Stimulated activated CD8-positive, alpha-beta memory T cell treated with anti-CD3 and anti-CD28 coated beads, Interleukin-4, amount 100 ng/mL, for 4 hours (primary cell): ENCODE data around the gene APOL5.
"Not testable (repeated sequence)": the region's sequence is repeated elsewhere in the genome, so short reads cannot be mapped to it uniquely, and the experiment has no call there.

Experiments
- DNase-seq, 2 donors: peaks; one replicate each; pipeline ENCODE4 v3.0.0-alpha.2; 2020; ENCODE audit warnings: low read depth in 2 of 2, low spot score in 1 of 2

APOL5 gene, protein sequence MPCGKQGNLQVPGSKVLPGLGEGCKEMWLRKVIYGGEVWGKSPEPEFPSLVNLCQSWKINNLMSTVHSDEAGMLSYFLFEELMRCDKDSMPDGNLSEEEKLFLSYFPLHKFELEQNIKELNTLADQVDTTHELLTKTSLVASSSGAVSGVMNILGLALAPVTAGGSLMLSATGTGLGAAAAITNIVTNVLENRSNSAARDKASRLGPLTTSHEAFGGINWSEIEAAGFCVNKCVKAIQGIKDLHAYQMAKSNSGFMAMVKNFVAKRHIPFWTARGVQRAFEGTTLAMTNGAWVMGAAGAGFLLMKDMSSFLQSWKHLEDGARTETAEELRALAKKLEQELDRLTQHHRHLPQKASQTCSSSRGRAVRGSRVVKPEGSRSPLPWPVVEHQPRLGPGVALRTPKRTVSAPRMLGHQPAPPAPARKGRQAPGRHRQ

DNA sequence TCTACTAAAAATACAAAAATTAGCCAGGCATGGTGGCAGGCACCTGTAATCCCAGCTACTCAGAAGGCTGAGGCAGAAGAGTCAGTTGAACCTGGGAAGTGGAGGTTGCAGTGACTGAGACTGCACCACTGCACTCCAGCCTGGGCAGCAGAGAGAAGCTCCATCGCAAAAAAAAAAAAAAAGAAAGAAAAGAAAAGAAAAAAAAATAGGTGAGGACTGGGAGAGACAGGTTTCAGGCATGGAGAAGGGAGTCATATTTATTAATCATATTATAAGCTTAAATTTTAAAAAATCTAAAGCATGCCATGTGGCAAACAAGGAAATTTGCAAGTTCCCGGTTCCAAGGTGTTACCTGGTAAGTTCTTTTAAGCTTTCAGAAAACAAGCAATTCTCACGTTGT, at the start of gene APOL5:
Gene APOL5 (plus strand): TSS at position 301 of the 400 bp plus-strand sequence. CDS start 0 bp downstream, at position 301.
- no peak for DNase-seq

DNA sequence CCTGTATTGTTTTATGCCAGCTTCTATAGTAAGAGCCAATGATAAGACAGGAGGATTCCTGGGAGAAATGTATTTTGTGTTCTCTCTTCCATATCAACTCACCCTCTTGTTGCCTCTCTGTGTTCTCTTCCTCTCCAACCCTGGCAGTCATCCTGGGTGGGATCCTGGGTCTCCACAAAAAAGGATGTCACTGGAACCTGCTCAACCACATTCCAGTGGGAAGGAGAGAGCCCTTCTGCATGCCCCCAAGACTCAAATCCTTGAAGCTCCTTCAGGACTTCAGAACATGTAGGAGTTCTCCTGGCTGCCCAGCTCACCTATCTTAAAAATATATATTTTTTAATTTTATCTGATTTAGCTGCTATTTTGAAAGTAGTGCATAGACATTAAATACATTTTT, 43.3 kb upstream of the APOL5 start:
- no peak for DNase-seq

DNA sequence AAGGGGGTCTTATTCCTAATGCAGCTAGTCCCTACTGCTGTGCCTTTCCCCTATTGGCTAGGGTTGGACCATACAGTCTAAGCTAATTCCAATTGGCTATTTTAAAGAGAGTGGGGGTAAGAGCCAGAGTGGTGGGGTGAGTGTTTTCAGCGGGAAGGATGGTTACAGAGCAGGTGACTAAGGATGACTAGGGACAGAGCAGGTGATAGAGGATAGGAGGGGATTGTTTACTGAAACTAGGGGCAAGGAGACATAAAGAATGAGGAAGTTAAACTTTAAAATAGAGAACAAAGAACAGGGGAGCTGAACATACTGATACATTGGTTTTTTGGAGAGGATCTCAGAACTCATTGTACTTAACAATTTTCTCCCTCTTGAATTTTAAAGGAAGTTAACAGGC, 41.6 kb upstream of the APOL5 start:
- DNase-seq: not testable (repeated sequence)

DNA sequence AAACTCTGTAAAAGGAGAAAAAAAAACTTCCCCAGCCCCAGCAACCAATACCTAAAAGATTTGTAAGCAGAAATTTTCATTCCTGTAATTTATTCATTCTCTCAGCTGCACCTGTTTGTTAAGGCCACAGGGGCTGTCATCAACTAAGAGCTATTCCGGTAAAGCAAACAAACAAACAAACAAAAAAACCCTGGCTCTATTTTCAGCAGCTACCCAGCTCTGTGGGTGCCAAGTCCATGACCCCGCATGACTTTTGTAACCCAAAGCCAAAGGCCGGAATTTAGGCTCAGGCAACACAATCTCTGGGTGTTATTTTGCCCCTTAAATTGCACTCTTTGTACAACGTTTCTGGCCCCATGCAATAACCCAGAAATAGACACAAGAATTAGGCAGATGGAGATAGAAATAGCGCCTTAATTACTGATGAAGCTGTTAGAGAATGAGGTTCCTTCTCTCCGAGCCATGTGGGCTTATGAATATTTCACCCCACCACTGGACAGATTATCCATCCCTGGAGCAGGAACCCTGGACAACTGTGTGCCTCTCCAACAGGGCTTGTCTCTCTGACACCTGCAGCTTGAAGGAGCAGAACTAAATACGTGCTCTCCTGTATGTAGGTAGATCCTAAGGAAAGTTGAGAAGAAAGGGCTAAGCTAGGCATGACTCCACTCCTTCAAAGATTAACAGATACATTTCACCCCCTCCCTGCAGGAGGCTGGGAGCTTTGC, 40.0 kb upstream of the APOL5 start:
- DNase-seq: no peak

DNA sequence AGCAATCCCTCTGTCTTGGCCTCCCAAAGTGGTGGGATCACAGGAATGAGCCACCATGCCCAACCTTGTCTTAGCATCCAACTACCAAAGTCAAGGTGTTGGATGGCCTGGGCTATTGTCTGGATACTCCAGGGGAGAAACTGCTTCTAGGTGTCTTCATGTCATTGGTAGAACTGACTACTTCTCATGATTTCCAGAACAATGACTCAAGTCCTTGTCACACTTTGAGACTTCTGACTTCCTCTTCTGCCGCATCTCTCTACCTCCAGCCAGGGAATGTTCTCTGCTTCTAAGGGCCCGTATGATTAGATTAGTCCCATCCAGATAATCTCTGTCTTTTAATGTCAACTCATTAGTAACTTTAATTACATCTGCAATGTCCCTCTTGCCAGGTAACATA, 38.8 kb upstream of the APOL5 start:
- DNase-seq: no peak

DNA sequence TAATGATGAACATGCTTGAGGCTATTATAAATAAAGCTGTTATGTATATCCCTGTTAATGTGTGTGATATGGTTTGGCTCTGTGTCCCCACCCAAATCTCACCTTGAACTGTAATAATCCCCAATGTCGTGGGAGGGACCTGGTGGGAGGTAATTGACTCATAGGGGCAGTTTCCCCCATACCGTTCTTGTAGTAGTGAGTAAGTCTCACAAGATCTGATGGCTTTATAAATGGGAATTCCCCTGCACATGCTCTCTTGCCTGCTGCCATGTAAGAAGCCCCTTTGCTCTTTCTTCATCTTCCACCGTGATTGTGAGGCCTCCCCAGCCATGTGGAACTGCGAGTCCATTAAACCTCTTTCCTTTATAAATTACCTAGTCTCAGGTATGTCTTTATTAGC, 38.2 kb upstream of the APOL5 start:
- peak; percentile 28 to 49 for DNase-seq

DNA sequence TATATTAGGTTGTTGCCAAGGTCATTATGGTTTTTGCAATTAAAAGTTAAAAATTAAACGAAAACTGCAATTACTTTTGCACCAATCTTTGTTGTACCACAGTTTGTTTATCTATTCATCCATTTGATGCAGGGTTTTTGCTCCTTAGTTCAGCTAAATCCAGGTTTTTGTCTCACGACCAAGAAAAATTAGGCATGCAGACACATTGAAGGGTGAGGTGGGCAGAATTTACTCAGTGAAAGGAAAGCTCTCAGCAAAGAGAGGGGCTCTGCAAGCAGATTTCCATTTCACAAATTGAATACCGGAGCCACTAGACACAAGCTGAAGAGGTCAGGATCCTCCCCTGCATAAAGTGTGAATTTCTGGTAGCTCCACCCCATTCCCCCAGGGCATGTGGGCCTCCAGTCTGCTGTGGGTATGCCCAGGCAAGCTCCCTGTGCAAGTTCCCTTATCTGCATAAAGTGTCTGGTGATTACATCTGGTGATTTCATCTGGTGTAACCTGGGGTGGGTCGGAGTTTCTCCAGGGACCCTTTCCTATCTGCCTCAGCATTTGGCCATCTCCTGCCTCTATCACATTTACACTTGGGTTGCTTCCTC, 36.1 kb upstream of the APOL5 start:
- DNase-seq: no peak

DNA sequence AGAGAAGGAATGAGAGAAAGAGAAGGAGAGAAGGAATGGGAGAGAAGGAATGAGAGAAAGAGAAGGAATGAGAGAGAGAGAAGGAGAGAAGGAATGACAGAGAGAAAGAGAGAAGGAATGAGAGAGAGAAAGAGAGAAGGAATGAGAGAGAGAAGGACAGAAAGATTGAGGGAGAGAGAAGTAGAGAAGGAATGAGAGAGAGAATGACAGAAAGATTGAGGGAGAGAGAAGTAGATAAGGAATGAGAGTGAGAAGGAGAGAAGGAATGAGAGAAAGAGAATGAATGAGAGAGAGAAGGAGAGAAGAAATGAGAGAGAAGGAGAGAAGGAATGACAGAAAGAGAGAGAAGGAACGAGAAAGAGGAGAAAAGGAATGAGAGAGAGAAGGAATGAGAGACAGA, 34.1 kb upstream of the APOL5 start:
- DNase-seq: no peak

DNA sequence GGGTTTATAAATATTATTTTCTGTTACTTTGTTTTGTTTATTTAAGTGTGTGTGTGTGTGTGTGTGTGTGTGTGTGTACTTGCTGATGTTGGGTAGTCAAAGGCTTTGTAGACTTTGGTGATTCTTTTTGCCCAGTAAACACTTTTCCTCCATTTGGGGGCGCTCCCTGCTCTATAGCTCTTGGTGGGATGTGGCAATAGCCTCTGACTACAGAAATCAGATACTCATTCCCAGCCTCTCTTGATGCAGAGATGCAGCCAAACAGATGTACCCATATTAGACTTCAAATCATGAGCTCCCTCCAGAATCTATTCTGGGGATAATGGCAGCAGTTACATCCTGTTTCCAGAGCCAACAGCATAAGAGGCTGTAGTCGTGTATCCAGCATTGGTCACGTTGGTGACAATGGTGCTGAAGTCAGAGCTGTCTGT, 33.4 kb upstream of the APOL5 start:
- DNase-seq: no peak

DNA sequence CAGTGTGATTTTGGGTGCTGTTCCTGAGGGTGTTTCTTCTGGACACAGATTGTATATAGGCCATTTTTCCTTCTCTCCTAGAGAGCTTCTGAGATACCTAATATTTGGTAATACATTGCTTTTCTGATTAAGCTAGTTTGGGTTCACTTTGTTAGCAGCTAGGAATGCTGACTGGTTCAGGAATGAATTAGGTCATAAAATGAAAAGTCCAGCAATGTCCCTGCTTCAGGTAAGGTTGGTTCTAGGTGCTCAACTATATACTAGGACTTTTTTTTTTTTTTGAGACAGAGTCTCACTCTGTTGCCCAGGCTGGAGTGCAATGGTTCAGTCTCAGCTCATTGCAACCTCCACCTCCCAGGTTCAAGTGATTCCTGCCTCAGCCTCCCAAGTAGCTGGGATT, 32.9 kb upstream of the APOL5 start:
- DNase-seq: no peak

DNA sequence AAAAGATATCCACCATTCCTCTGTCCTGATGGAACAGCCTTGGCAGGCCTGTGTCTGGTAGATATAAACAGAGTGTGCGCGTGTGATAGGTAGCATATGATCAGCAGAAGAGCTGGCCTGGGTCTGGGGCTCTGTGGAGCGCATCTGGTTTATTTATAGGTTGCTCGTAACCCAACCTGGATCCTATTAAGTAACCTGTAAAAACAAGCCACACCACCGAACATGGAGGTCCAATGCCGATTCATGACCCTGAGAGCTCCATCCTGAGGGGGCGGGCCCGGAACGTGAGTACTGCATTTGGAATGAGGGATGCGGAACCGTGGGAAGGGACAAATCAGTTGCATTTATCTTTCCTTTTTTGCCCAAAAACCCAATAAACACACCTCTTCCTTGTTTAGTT, 31.9 kb upstream of the APOL5 start:
- no peak for DNase-seq

DNA sequence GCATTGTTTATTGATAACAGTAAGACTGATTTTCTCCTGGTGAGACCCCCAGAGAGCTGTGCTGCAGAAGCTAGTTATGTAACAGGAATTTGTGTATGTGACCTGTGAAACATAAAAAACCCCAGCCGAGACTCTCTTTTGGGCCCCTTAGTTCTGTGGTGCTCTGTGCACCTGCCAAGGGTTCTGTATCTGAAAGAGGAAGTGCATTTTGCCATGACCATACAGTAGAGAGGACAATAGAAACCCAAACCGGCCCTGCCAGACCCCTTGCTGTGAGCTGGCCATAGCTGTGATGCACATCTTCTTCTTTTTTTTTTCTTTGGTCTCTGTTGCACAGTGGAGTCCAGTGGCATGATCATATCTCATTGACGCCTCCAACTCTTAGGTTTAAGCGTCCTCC, 31.4 kb upstream of the APOL5 start:
- DNase-seq: no peak

DNA sequence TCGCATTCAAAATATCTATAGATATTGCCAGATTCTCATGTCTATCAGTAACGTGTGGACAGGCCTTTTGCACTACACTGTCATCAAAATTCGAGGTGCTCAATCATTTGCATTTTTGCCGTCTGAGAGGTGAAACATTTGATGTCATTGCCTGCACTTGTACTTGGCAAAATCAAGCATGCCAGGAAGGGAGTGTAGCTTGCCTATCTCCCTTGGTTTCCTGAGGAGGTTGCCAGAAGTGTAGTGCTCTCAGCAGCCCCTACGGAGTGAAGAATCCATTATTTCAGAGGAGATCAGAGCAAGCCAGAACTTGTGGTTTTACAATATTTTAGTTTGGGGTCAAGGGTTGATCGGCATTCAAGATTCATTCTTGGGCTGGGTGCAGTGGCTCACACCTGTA, 30.2 kb upstream of the APOL5 start:
- DNase-seq: no peak

DNA sequence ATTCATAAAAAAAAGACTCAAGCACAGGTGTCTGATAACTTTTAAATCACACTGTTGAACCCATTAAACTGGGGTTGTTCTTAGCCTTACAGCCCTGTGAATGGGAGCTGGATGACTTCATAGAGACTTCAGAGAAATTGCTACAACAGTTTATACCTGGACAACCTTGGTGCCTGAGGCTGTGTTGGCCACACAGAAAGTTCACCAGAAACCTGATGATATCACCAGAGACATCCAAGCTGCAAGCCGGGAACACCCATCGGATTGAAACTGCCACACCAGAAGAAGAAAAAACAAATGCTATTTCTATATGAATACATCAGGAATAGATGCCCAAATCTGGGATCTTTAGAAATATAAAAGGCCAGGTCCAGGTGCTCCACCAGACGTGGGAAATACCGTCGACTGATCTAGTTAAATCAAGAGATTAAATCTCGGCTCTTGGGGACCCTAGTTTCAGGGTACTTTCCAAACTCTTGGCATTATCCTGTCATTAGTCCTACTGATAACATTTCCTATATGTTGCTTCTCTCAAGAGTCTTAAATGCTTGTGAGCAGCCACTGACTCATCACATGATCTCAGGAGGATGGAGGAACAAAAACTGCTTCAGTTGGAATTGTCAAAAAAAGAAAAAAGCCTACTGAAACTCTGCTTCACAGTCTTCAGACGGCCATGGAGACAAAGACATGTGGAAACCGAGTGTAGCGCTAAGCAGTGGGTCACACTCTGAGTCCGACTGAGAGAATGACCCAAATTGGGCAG, 28.6 kb upstream of the APOL5 start:
- no peak for DNase-seq

DNA sequence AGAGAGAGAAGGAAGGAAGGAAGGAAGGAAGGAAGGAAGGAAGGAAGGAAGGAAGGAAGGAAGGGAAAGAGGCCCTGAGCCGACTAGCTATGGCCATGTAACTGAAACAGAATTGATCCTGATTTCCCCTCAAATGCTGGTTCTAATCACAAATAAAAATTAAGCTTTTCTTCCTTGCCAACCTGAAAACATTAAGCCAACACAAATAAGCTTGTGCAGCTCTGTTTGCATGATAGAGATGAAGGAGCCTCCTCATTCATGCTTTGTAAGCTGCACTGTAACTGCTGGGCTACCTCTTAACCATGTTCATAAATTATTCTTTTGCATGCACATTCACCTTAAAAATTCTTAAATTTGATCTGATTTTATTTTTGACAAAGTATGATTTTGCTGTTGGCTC, 27.7 kb upstream of the APOL5 start:
- no peak for DNase-seq

DNA sequence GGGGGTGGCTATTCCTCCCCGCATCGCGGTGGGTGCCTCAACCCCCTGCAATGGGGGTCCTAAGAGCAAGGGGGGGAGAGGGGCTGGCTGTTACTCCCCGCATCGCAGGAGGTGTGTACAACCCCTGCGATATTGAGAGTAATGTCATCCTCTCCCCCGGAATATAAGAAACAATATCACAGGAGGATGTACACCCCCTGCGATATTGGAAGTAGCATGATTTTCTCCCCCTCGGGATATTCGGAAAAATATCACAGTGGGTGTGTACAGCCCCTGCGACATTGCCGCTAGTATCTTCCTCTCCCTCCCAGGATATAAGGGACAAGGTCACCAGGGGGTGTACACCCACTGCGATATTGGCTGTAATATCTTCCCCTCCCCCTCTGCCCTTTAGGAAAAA, 22.5 kb upstream of the APOL5 start:
- no peak for DNase-seq

DNA sequence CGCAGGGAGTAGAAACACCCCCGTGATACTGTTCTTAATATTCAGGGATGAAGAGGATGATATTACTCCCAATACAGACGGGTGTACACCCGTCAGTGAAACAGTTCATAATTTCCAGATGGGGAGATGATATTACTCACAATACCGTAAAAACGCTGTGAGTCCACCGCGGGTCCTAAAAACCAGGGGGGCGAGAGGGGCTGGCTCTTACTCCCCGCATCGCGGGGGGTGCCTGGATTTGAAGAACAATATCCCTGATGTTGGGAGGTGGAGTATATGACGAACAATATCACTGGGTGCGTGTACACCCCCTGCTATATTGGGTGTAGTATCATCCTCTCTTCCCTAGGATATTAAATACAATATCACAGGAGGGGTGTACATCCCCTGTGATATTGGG, 20.5 kb upstream of the APOL5 start:
- DNase-seq: no peak

DNA sequence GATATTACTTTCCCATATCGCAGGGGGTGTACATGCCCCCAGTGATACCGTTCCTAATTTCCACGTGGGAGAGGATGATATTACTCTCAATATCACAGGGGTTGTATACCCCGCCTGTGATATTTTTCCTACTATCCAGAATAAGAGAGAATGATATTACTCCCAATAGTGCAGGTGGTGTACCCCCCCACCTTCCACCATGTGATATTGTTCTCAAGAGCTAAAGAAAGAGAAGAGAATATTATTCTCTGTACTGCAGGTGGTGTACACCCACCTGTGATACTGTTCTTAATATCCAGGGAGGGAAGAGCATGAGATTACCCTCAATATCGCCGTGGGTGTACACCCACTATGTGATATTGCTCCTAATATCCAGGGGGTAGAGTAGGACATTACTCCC, 17.8 kb upstream of the APOL5 start:
- DNase-seq: not testable (repeated sequence)

DNA sequence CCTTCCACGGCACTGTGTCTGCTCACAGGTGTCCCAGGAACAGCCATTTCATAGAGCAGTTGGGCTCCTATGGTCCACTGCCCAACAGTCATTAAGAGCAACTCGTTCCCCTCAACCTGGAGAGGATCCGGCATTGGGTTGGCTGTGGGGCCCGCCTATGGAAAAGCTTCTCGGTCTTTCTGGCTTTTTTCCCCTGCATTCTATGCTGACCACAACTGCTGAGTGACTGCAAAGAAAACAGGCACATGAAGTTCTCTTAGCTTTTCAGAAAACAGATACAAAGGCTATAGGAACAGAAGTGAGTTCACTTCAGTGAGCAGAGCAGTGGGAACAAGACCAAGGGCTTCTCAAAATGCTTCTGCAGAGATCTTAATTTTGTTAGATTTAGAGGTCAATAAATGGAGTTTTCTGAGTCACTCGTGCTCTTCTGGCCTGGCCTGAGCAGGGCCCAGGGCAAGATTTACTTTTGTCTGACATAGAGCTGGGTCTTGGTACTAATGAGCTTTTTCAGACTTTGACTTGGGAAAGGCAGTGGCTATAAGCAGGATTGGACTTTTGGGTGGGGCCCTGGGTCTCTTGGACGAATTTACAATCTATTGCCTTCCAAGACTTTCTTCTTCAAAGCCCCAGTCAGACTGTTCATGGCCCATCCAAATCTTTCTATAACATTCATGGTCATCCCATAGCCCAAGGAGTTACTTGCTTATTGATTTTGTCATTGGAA, 13.6 kb upstream of the APOL5 start:
- no peak for DNase-seq

DNA sequence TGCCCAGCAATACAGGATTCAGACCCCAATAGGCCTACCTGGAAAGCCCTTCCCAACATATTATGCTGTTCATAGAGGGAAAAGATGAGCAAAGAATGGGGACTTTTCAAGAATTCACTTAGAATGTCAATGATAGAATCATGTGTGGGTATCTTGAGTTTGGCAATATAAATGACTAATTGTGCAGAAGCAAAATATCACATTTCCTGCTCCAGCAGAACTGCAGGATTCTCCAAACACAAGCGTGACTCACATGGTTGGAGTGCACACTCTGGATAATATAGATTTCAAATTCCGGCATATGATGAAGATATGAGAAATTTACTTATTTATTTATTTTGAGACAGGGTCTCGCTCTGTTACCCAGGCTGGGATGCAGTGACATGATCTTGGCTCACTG, 12.5 kb upstream of the APOL5 start:
- no peak for DNase-seq

DNA sequence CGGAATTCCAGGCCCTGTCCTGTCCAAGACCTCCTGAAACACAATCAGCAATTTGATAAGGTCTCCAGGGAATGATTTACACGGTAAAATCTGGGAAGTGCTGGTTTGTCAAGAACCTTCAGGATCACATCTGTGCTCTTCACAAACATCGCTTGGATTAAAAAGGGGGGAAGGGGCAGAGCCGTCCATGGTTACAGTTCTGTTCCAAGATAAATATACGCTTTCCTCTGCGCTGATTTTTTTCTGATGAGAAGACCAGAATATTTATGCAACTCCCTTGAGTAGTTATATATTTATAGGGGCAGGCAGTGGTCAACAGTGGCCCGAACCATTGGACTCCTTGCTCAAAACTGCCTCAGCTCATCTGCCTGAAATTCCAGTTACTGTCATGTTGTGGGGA, 9.2 kb upstream of the APOL5 start:
- DNase-seq: no peak
